ENCODE results near the gene PALS2. TPM values are rescaled to one million over a fixed set of nuclear protein-coding genes. Genes with fewer than 3 reads are reported as not detected.

PALS2 gene, protein sequence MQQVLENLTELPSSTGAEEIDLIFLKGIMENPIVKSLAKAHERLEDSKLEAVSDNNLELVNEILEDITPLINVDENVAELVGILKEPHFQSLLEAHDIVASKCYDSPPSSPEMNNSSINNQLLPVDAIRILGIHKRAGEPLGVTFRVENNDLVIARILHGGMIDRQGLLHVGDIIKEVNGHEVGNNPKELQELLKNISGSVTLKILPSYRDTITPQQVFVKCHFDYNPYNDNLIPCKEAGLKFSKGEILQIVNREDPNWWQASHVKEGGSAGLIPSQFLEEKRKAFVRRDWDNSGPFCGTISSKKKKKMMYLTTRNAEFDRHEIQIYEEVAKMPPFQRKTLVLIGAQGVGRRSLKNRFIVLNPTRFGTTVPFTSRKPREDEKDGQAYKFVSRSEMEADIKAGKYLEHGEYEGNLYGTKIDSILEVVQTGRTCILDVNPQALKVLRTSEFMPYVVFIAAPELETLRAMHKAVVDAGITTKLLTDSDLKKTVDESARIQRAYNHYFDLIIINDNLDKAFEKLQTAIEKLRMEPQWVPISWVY
- total RNA-seq: 250 TPM

- peak; percentile 77 for DNase-seq (ENCODE audit: low spot score)
Measured at GRCh38 chr7:24572997-24573553, at the start of gene PALS2. Gene PALS2, plus strand, starts transcription at chr7:24573452. Its CDS starts 50,216 bp downstream, at chr7:24623668.

- no peak for DNase-seq (ENCODE audit: low spot score)
Measured at GRCh38 chr7:24531255-24531654, 42.0 kb upstream of the PALS2 start.

DNA sequence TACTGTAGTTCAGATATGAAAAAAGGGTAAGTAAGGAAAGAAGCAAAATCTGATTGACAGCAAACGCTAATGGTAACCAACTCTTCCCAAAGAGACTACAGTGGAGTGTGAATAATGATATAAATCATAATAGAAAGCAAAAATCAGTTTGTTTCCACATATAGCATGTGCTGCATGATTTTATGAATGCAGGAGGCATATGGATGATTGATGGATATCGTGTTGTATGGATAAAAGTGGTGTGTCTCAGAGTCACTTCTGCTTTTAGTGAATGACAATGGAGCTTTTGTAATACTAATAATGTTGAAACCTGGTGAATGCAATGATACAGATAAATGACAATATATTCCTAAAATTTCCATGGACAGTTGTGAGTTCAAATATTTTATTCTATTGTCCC, 36.6 kb upstream of the PALS2 start:
- DNase-seq (ENCODE audit: low spot score): no peak

DNA sequence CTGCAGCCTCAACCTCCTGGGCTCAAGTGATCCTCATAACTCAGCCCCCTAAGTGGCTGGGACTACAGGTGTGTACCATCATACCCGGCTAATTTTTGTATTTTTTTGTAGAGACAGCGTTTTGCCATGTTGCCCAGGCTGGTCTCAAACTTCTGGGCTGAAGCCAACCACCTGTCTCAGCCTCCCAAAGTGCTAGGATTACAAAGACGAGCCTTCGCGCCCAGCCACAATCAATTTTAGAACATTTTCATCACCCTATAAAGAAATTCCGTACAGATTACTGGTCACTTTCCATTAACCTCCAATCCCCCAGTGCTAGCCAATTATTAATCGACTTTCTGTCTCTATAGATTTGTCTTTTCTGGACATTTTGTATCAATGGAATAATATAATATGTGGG, 32.3 kb upstream of the PALS2 start:
- DNase-seq (ENCODE audit: low spot score): no peak

DNA sequence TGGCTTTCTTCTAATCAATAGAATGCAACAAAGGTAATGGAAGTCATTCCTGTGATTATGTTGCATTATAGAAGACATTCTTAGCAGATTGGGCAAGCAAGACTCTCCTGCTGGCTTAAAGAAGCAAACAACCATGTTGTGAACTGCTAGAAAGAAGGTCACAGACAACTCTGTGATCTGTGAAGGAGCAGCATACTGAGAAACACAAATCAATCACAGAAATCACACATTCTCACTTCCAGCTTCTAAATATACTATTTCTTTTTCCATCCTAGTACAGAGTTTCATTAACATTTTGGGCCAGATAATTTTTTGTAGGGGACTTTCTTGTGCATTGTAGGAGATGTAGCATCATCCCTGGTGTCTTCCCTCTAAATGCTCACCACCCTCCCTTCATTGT, 28.0 kb upstream of the PALS2 start:
- no peak for DNase-seq (ENCODE audit: low spot score)

GRCh38 chr7:24548390-24548789, 24.9 kb upstream of the PALS2 start:
- DNase-seq (ENCODE audit: low spot score): no peak

DNA sequence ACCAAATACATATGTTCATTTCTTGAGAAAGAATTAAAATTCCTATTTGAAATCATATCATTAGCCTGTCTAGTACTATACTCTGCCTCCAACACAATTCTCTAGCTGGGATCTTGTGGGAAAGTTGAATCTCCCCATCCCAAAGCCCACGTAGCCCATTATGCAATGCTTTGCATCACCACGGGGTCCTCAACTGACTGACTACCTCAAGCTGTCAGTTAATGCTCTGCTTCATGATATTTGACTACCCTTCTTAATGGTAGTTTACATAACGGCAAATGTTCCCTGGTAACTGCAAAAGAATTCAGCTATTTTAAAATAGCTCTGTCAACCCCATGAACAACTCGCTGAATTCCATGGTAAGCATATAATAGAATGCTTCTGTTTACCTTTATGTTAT, 23.3 kb upstream of the PALS2 start:
- DNase-seq (ENCODE audit: low spot score): no peak

- DNase-seq (ENCODE audit: low spot score): no peak
Measured at GRCh38 chr7:24555184-24555583, 18.1 kb upstream of the PALS2 start.

DNA sequence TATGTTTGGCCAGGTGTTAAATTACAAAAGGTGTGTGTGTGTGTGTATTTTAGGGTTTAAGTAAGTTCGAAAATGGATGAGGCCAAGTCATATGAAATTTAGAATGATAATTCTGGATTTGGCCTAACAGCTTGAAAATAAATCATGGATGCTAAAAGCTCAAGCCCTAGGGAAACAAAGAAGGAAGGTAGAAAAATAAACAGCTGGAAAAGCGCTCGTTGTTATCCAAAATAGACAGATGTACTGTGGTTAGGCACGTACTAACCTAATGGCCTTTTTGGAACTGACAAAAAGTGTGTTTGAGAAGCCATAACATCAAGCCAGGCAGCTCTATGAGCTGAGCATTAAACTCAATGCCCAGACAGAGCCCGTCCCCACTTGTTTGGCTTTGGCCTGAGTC, 17.5 kb upstream of the PALS2 start:
- no peak for DNase-seq (ENCODE audit: low spot score)

DNA sequence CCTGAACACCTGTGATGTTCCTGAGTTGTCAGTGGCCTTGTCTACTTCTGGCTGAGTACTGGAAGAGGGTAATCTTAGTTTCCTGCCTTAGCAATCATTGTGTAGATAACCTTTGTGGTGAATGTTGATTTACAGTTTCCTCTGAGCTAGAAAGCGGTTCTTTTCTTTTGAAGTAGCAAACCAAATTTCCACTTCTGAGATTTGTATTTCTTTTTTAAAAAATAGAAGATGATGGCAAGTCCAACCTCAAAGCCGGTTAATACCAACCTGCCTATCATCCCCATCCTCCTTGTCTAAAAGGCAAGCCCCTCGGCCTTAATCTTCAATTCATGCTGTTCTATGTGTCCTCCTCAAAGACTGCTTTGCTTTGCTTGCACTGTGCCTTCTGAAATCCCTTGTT, 12.5 kb upstream of the PALS2 start:
- no peak for DNase-seq (ENCODE audit: low spot score)

- no peak for DNase-seq (ENCODE audit: low spot score)
Measured at GRCh38 chr7:24566274-24566673, 7.0 kb upstream of the PALS2 start.

GRCh38 chr7:24570983-24571382, 2.3 kb upstream of the PALS2 start:
- DNase-seq (ENCODE audit: low spot score): no peak

DNA sequence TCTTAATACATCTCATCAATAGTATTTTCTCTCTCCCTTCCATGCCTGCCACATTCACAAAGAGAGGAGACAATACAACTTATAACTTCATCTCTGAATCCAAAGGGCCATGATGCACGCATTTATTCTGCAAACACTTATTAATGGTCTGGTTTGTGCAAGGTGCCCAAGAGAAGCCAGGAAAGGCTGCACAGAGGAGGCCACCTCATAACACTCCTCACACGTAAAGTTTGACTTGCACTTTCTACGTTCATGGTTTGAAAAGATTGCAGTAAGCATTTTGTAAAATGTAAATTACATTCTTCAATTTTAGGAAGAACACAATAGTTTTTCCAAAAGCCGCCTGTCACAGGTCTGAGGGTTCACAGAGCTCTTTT, 1.2 kb upstream of the PALS2 start:
- no peak for DNase-seq (ENCODE audit: low spot score)

- DNase-seq (ENCODE audit: low spot score): peak; percentile 38
Measured at GRCh38 chr7:24572393-24572996, 757 bp upstream of the PALS2 start.

- peak; percentile 39 for DNase-seq (ENCODE audit: low spot score)
Measured at GRCh38 chr7:24573554-24574338, 494 bp downstream of the PALS2 start.

DNA sequence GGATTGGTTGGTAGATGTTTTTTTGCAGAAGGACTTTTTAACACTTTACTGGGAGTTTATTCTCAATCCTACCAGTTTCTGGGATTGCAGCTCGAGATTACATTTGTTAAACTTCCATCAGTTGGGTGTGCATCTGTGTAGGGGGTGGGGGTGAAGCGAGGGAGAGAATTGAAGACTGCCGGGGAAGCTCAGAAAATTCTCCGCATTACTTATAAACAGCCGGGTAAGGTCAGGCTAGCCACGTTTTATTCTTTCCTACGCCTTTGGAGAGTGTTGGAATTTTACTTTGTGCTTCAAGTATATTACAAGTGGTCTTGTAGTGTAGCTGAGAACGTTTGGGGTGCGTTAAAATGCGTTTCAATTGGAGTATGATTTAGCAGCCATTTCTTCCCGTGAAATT, 1.1 kb downstream of the PALS2 start:
- DNase-seq (ENCODE audit: low spot score): no peak

- DNase-seq (ENCODE audit: low spot score): no peak
Measured at GRCh38 chr7:24574950-24575349, 1.7 kb downstream of the PALS2 start.

DNA sequence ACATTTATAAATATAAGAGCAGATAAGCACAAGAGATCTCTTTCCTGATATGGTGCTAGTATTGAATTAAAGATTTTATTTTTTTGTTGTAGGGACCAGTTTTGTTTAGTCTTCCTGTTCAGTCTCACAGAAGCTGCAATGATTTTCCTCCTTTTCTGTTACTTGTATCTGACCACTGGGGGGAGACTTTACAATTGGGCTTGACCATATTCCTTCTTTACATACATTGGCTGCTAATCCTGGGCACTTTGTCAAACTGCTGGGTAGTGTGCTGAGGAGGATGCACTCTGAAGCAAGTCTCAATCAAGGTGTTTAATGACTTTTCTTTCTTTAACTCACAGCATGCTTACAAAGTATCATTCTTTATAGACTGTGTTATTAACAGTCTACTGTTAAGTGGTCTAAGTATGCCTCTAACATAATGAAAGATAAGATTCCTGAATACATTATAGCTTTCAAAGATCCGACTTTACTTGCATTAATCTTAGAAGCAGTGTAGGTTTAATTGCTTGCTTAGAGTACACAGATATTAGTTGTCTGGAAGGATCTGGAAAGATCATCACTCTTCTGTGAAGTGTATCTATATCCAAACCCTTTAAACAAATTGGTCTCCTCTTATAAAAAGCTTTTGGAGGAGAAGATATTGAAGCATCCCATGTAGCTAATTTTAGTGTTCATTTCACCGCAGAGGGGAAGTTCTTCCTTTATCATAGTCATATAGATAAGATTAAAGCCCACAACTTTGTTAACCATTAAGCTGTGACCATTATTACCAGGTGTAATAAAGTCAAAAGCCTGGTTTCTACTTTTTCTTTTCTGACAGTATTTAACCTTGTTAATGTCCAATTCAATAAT, 3.1 kb downstream of the PALS2 start:
- peak; percentile 70 for DNase-seq (ENCODE audit: low spot score)

DNA sequence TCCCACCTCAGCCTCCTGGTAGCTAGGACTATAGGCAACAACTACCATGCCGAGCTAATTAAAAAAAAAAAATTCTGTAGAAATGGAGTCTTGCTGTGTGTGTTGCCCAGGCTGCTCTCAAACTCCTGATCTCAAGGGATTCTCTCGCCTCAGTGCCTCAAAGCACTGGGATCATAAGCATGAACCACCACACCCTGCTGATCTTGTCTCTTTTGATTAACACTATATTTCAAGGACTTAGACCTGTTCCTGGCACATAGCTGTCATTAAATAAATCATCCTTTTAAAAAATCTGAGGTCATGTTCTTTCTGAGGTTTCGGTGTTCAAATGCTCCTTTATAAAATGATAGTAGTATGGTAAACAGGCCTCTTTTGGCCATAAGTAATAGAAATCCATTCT, 4.8 kb downstream of the PALS2 start:
- no peak for DNase-seq (ENCODE audit: low spot score)

DNA sequence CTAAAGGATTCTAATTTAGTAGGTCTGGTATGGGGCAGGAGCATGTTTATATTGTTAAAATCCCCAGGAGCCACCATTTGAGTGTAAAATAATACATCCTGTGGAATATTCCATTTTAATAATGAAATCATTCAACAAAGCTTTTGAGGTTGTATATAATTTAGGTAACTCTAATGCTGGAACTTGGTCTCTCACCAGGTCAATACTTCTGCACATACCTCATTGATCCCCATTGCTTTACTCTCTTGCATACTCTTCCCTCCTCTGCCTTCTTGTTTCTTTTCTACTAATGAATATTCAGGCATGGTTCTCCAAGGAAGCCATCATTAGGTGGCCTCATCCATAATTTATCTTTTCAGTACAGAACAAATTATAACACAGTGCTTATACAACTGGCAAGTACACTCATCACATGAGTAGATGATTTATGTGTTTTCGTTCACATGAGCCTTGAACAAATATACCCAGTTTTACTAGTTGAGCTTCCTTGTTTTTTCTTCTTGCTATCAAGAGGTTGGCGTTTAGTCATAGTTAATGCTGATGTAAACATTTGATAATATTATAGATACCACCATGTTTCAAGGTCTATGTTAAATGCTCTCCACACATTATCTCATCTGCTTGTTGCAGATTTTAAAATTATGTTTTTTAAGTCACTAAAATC, 7.2 kb downstream of the PALS2 start:
- DNase-seq (ENCODE audit: low spot score): no peak

DNA sequence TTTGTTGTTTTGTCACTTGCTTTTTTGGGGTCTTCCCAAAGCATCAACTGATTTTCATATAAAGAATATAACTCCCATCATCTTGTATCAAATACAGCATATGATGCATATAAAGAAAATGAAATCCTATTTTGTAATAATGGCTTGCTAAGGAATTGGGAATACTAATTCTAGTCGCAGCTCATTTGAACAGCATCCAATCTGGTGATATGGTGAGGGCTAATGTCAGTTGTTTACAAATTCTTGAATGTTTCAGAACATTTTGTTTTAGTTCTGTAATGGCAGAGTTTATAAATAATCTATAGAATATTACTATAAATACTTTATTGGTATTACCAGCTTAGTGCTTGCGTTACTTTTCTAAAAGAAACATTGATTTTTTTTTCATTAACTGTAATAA, 8.9 kb downstream of the PALS2 start:
- DNase-seq (ENCODE audit: low spot score): no peak
